Activated CD4-positive, alpha-beta memory T cell treated with anti-CD3 and anti-CD28 coated beads for 36 hours (primary cell): ENCODE results near the gene FADS3. TPM values are rescaled to one million over a fixed set of nuclear protein-coding genes. Genes with fewer than 3 reads are reported as not detected.

Source experiments
- CTCF ChIA-PET: fragments of 350-600 bp; sonication (Branson Sonifier 250); formaldehyde crosslinking; loops from one replicate; lab custom pipeline; 2021; ENCODE audit warnings: antibody characterized with exemption, inconsistent platforms; lab: Charles Lee
- POLR2A ChIA-PET: fragments of 350-600 bp; sonication (Branson Sonifier 250); formaldehyde crosslinking; loops from one replicate; lab custom pipeline; 2021; ENCODE audit warnings: antibody characterized with exemption; lab: Charles Lee
- DNase-seq: peaks from one replicate; pipeline ENCODE4 v3.0.0-alpha.2; 2020
- H3K27ac Mint-ChIP-seq: one replicate; pipeline ENCODE4 v1.8.0; 2021; ENCODE audit warnings: mixed read lengths
- H3K27me3 Mint-ChIP-seq: one replicate; pipeline ENCODE4 v1.8.0; 2021; ENCODE audit warnings: mixed read lengths
- H3K36me3 Mint-ChIP-seq: one replicate; pipeline ENCODE4 v1.8.0; 2021; ENCODE audit warnings: mixed read lengths
- H3K4me1 Mint-ChIP-seq: one replicate; pipeline ENCODE4 v1.8.0; 2021; ENCODE audit warnings: low read depth, mixed read lengths
- H3K4me3 Mint-ChIP-seq: one replicate; pipeline ENCODE4 v1.8.0; 2021; ENCODE audit warnings: mild to moderate bottlenecking, mixed read lengths
- H3K9me3 Mint-ChIP-seq: one replicate; pipeline ENCODE4 v1.8.0; 2021; ENCODE audit warnings: mixed read lengths
- intact Hi-C: fragments of 100-400 bp; cut with micrococcal nuclease; formaldehyde crosslinking; loops from one replicate; pipeline ENCODE4 v1.15.1; 2023
- total RNA-seq, 2 experiments: library from RNA; stranded (reverse); gene quantifications; one replicate each; pipeline ENCODE4 v1.2.3, GENCODE V29; 2021

The FADS3 gene
- total RNA-seq, 2 experiments from 2014 or later: 11.9 to 12.1 TPM

DNA sequence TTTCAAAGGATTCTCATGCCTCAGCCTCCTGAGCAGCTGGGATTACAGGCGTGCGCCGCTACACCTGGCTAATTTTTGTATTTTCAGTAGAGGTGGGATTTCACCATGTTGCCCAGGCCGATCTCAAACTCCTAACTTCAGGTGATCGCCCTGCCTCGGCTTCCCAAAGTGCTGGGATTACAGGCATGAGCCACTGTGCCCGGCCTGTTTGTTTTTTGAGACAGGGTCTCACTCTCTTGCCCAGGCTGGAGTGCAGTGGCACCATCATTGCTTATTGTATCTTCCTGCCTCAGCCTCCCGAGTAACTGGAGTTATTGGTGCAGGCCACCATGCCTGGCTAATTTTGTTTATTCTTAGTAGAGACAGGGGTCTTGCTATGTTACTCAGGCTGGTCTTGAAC, 55.2 kb downstream of the FADS3 start:
- H3K9me3 Mint-ChIP-seq: no peaks in the 10 kb centered on the region
- no peak for DNase-seq
- CTCF ChIA-PET: no interaction called here
- intact Hi-C loops: no loop called here
- H3K27me3 Mint-ChIP-seq: peaks cover 3% of the 10 kb centered on the region
- no peak overlapping the region for H3K27ac Mint-ChIP-seq
- H3K4me1 Mint-ChIP-seq: peaks cover 21% of the 10 kb centered on the region
- POLR2A ChIA-PET: no interaction called here
- peaks cover 14% of the 10 kb centered on the region for H3K36me3 Mint-ChIP-seq
- H3K4me3 Mint-ChIP-seq: no peak overlapping the region

DNA sequence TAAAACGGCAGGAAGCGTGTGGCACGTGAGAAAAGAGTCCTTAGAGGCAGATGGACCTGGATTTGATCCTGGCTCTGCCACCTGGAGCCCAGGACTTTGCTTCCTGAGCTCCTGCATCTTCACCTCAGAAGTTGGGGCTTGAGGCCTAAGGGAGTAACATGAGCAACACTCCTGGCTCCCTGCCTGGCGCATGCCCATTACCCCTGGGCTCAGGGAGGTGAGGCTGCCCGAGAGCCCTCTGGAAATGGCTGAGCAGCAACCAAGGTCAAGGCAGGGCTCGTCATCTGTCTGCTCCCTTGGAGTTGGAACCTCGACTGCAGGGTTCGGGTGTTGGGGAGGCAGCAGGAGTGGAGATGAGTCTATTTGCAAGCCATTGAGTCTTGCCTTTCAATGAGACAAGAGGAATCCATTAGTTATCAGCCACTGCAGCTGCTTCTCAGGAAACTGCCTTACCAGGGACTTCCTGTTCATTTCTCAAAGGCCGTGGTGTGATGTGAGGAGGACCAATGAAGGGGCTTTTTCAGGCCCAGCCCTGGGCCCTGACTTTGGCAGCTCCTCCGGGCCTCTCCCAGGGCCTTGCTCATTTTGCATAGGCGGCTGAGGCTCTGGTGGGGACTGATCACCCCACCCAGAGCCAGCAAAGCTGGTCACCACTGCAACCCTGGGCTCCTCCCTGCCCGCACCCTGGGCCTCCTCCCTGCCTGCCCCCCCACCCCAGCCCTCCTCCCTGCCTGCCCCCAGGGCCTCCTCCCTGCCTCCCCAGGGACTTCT, 56.9 kb downstream of the FADS3 start:
- Mint-ChIP-seq H3K9me3 (no peaks in the 10 kb centered on the region), H3K36me3 (peaks cover 3% of the 10 kb centered on the region), H3K4me1 (peaks cover 23% of the 10 kb centered on the region), H3K27me3 (peaks cover 7% of the 10 kb centered on the region), H3K27ac (peak overlapping the region; percentile 89), H3K4me3 (no peak overlapping the region)
- DNase-seq: peak; percentile 80
- intact Hi-C loops: no loop called here
- POLR2A ChIA-PET: interaction anchor here (0.9 kb wide), 1 partner anchor 16 kb away, joined by 4 read pairs; no protein-coding TSS in a partner anchor
- CTCF ChIA-PET: interaction anchor here (0.7 to 1.7 kb wide), 4 partner anchors 19 to 64 kb away, joined by 3 to 4 read pairs (median 3); no protein-coding TSS in a partner anchor

- Mint-ChIP-seq H3K36me3 (peaks cover 2% of the 10 kb centered on the region), H3K27me3 (peaks cover 7% of the 10 kb centered on the region), H3K9me3 (no peaks in the 10 kb centered on the region), H3K27ac (peak overlapping the region; percentile 89), H3K4me3 (no peak overlapping the region), H3K4me1 (peaks cover 23% of the 10 kb centered on the region)
- ChIA-PET POLR2A (no interaction called here), CTCF (interaction anchor here (0.7 to 1.7 kb wide), 4 partner anchors 19 to 65 kb away, joined by 3 to 4 read pairs (median 3); no protein-coding TSS in a partner anchor)
- intact Hi-C loops: no loop called here
- no peak for DNase-seq
Observed at GRCh38 chr11:61833926-61834277, 57.4 kb downstream of the FADS3 start.

- ChIA-PET CTCF (interaction anchor here (1.5 to 1.7 kb wide), 2 partner anchors 18 to 37 kb away, joined by 3 to 4 read pairs; no protein-coding TSS in a partner anchor), POLR2A (no interaction called here)
- H3K4me3 Mint-ChIP-seq: no peak overlapping the region
- DNase-seq: no peak
- intact Hi-C loops: no loop called here
- H3K27ac Mint-ChIP-seq: peak overlapping the region; percentile 89
- peaks cover 8% of the 10 kb centered on the region for H3K27me3 Mint-ChIP-seq
- peaks cover 24% of the 10 kb centered on the region for H3K4me1 Mint-ChIP-seq
- H3K9me3 Mint-ChIP-seq: no peaks in the 10 kb centered on the region
- peaks cover 2% of the 10 kb centered on the region for H3K36me3 Mint-ChIP-seq
Observed at GRCh38 chr11:61833471-61833870, 57.9 kb downstream of the FADS3 start.

- Mint-ChIP-seq H3K27me3 (peaks cover 8% of the 10 kb centered on the region), H3K4me3 (no peak overlapping the region)
- intact Hi-C loops: no loop called here
Observed at GRCh38 chr11:61832754-61833153, 58.6 kb downstream of the FADS3 start.

DNA sequence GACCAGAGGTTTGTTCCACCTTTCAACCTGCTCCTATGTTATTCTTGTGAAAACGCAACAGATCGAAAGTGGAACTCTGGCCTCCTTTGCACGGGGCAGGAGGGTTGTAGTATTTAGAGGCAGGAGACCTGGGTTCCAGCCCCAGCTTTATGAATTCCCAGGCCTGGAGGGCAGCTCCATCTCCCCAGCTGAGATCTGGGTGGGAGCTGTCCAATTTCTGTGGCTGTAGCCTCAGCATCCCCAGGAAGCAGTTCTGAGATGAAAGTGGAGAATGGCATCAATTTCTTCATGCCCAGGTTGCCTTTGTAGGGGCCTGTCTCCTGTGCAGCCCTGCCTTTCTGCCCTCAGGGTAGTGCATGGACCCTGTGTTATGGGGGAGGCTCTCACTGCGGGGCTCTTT, 59.1 kb downstream of the FADS3 start:
- H3K36me3 Mint-ChIP-seq: peaks cover 2% of the 10 kb centered on the region
- peaks cover 25% of the 10 kb centered on the region for H3K4me1 Mint-ChIP-seq
- no peaks in the 10 kb centered on the region for H3K9me3 Mint-ChIP-seq
- no peak for DNase-seq
- H3K27ac Mint-ChIP-seq: no peak overlapping the region
- H3K27me3 Mint-ChIP-seq: peaks cover 9% of the 10 kb centered on the region
- ChIA-PET CTCF (interaction anchor here (0.6 kb wide), 1 partner anchor 116 kb away, joined by 3 read pairs; no protein-coding TSS in a partner anchor), POLR2A (no interaction called here)
- intact Hi-C loops: no loop called here
- no peak overlapping the region for H3K4me3 Mint-ChIP-seq

More at GRCh38 chr11:61832754-61833153, 58.6 kb downstream of the FADS3 start:
- H3K4me1 Mint-ChIP-seq: peaks cover 24% of the 10 kb centered on the region
- DNase-seq: no peak
- ChIA-PET POLR2A (no interaction called here), CTCF (interaction anchor here (1.7 kb wide), 1 partner anchor 18 kb away, joined by 3 read pairs; no protein-coding TSS in a partner anchor)
- peaks cover 2% of the 10 kb centered on the region for H3K36me3 Mint-ChIP-seq
- no peak overlapping the region for H3K27ac Mint-ChIP-seq
- H3K9me3 Mint-ChIP-seq: no peaks in the 10 kb centered on the region

DNA sequence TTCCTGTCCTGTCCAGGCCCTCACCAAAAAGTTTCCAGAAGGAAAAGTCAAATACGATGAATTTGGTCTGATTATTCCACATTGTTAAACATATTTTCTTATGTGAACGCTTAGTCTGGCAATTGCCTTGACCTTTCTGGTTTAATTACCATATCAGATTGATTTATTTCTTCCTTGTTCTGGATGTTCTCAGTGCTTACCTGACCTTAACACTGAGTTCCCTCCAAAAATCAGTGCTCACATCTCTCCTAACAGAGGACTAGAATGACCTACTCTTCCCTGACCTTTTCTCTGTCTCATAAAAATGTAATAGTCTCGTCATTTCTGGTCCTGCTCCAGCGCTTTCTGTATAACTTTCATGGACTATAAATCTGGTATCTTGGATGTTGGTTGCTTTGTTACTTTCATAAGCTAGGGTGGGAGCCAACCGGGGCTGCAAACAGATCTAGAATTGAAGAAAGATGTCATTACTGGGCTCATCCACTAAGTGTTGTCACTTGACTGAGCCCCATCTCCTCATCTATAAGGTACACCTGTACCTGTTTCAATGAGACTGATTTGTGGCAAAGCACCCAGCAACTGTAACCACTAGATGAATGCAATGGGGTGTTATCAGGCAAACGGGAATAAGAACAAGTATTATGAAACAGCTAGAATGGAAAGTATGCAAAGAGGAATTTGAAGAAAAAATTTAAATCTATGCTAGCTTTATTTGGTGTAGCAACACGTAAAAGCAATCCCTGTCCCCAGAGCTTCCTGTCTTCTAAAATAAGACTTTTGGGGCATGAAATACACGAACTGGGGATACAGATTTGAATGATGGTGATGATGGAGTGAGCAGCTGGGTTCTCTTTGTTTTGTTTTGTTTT, 60.9 kb downstream of the FADS3 start:
- Mint-ChIP-seq H3K36me3 (peaks cover 2% of the 10 kb centered on the region), H3K27me3 (peaks cover 12% of the 10 kb centered on the region), H3K4me1 (peaks cover 25% of the 10 kb centered on the region), H3K9me3 (no peaks in the 10 kb centered on the region), H3K4me3 (peak overlapping the region; percentile 20), H3K27ac (no peak overlapping the region)
- ChIA-PET CTCF (interaction anchor here (1.0 to 1.1 kb wide), 2 partner anchors 15 to 68 kb away, joined by 4 read pairs; no protein-coding TSS in a partner anchor), POLR2A (no interaction called here)
- intact Hi-C loops: no loop called here
- no peak for DNase-seq

DNA sequence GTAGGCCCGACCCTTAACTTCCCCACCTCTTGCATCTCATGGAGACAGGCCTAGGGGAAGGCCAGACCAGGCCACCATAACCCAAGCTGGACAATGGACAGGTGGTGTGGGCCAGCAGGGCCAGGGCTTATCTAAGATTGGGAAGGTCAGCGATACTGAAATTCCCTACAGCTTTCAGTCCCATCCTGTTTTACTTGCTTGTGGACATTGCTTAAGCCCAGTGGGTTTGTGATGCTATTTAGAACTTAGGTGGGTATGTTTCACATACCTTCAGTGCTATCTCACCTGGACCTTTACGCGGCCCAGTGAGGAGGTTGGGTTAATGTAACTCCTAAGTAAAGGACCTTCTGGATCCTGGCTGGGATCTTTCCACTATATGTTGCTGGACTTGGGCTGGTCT, 61.5 kb downstream of the FADS3 start:
- no peak overlapping the region for H3K27ac Mint-ChIP-seq
- CTCF ChIA-PET: interaction anchor here (1.4 to 3.0 kb wide), 4 partner anchors 13 to 252 kb away, joined by 3 to 20 read pairs (median 4); partner anchors contain the start of gene FADS1
- intact Hi-C loops: loop anchor here (5.0 kb wide), 1 partner anchor 38 kb away; the partner anchor contains the start of genes FEN1 and TMEM258
- peak overlapping the region; percentile 85 for H3K4me3 Mint-ChIP-seq
- no peak for DNase-seq
- H3K4me1 Mint-ChIP-seq: peaks cover 21% of the 10 kb centered on the region
- no peaks in the 10 kb centered on the region for H3K9me3 Mint-ChIP-seq
- H3K36me3 Mint-ChIP-seq: peaks cover 2% of the 10 kb centered on the region
- POLR2A ChIA-PET: interaction anchor here (1.3 kb wide), 1 partner anchor 15 kb away, joined by 3 read pairs; no protein-coding TSS in a partner anchor
- H3K27me3 Mint-ChIP-seq: peaks cover 14% of the 10 kb centered on the region

DNA sequence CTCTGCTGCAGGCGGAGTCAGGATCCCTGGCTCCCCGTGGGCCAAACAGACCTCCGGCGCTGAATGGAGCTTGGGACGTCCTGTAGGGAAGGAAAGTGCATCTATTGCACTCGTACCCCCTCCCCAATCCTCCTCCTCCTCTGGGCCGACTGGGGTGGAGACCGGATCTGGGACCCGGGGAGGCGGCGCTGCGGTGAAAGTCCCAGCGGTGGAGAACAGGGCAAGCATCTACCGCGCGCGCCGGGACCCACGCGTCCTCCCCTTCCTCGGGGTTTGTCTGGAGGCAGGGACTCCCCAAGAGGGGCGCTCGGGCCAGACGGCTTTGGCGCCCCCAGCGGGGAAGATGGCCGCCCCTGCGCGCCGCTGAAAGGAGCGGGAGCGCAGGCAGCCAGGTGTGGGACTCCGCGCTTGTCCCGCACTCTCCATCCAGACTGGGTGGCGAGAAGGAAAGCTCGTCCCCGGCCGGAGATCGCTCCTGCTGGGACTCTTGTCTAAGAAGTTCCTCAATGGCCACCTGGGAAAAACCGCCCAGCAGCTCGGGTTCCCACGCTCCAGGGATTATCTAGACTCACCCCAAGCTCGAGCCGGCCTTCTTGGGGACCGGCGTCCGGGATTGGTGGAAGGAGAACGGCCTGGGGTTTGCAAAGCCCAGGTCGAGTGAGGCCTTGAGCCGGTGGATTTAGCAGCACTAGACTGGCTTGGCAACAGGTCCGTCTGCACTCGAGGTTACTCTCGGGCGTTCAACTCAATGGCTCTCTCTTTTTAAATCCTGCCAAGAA, 62.5 kb downstream of the FADS3 start:
- peaks cover 13% of the 10 kb centered on the region for H3K4me1 Mint-ChIP-seq
- POLR2A ChIA-PET: interaction anchor here (0.7 to 2.1 kb wide), 5 partner anchors 12 to 37 kb away, joined by 3 to 8 read pairs (median 3); partner anchors contain the start of genes FADS1, FEN1 and TMEM258
- DNase-seq: peak; percentile 51
- CTCF ChIA-PET: interaction anchor here (0.7 to 3.0 kb wide), 11 partner anchors 12 to 253 kb away, joined by 3 to 20 read pairs (median 3); partner anchors contain the start of gene FADS1
- H3K27ac Mint-ChIP-seq: peak overlapping the region; percentile 43
- H3K9me3 Mint-ChIP-seq: no peaks in the 10 kb centered on the region
- intact Hi-C loops: loop anchor here (1.0 to 5.0 kb wide), 2 partner anchors 13 to 37 kb away; partner anchors contain the start of genes FEN1 and TMEM258
- peaks cover 15% of the 10 kb centered on the region for H3K27me3 Mint-ChIP-seq
- H3K4me3 Mint-ChIP-seq: peak overlapping the region; percentile 85
- peaks cover 2% of the 10 kb centered on the region for H3K36me3 Mint-ChIP-seq

- intact Hi-C loops: loop anchor here (1.0 to 5.0 kb wide), 2 partner anchors 12 to 36 kb away; partner anchors contain the start of genes FEN1 and TMEM258
- H3K4me1 Mint-ChIP-seq: peaks cover 8% of the 10 kb centered on the region
- peaks cover 15% of the 10 kb centered on the region for H3K27me3 Mint-ChIP-seq
- CTCF ChIA-PET: interaction anchor here (1.0 to 3.0 kb wide), 7 partner anchors 12 to 184 kb away, joined by 3 to 20 read pairs (median 4); partner anchors contain the start of gene FADS1
- H3K4me3 Mint-ChIP-seq: peak overlapping the region; percentile 85
- POLR2A ChIA-PET: interaction anchor here (1.0 to 2.1 kb wide), 3 partner anchors 11 to 36 kb away, joined by 4 to 8 read pairs (median 4); partner anchors contain the start of genes FADS1, FEN1 and TMEM258
- no peak for DNase-seq
- peaks cover 2% of the 10 kb centered on the region for H3K36me3 Mint-ChIP-seq
- no peaks in the 10 kb centered on the region for H3K9me3 Mint-ChIP-seq
- peak overlapping the region; percentile 52 for H3K27ac Mint-ChIP-seq
Observed at GRCh38 chr11:61828379-61828628, 63.0 kb downstream of the FADS3 start.
